Glutamatergic neuron (in vitro differentiated cells): ENCODE results near the gene CAPN14. TPM values are rescaled to one million over a fixed set of nuclear protein-coding genes. Genes with fewer than 3 reads are reported as not detected.

Source experiments
- DNase-seq: peaks from one replicate; pipeline ENCODE4 v3.0.0; 2022
- H3K27ac Mint-ChIP-seq: one replicate; pipeline ENCODE4 v1.8.0; 2020; ENCODE audit warnings: mild to moderate bottlenecking, mixed read lengths, inconsistent platforms; ENCODE audit not compliant: unreplicated experiment
- H3K27me3 Mint-ChIP-seq: one replicate; pipeline ENCODE4 v1.8.0; 2020; ENCODE audit warnings: mild to moderate bottlenecking, moderate library complexity, mixed read lengths, inconsistent platforms; ENCODE audit not compliant: unreplicated experiment
- H3K36me3 Mint-ChIP-seq: one replicate; pipeline ENCODE4 v1.8.0; 2020; ENCODE audit warnings: mild to moderate bottlenecking, mixed read lengths, inconsistent platforms; ENCODE audit not compliant: unreplicated experiment
- H3K4me1 Mint-ChIP-seq: one replicate; pipeline ENCODE4 v1.8.0; 2020; ENCODE audit warnings: mild to moderate bottlenecking, low read depth, mixed read lengths, inconsistent platforms; ENCODE audit not compliant: unreplicated experiment
- H3K4me3 Mint-ChIP-seq: one replicate; pipeline ENCODE4 v1.8.0; 2020; ENCODE audit warnings: mild to moderate bottlenecking, mixed read lengths, inconsistent platforms; ENCODE audit not compliant: unreplicated experiment
- H3K9me3 Mint-ChIP-seq: one replicate; pipeline ENCODE4 v1.8.0; 2020; ENCODE audit warnings: mild to moderate bottlenecking, moderate library complexity, mixed read lengths, inconsistent platforms; ENCODE audit not compliant: unreplicated experiment
- CTCF ChIP-seq: fragments of 200-600 bp; sonication (generic); IDR thresholded peaks from one replicate; pipeline ENCODE4 v1.5.0; 2021; ENCODE audit not compliant: partially characterized antibody, unreplicated experiment
- total RNA-seq: library from RNA; stranded (reverse); fragmentation: NEBNext Ultra II Directional; extraction: Animal tissue kit (Norgen Biotek cat#: 25700); gene quantifications from one replicate; pipeline ENCODE4 v1.2.1, GENCODE V29; 2021; ENCODE audit not compliant: unreplicated experiment

Gene CAPN14
- total RNA-seq, 1 donor from 2014 or later = 0.25 TPM

- no peaks in the 10 kb centered on the region for H3K9me3 Mint-ChIP-seq
- no peak for TF ChIP-seq CTCF
- H3K4me1 Mint-ChIP-seq = no peaks in the 10 kb centered on the region
- H3K27me3 Mint-ChIP-seq = no peaks in the 10 kb centered on the region
- no peak overlapping the region for H3K4me3 Mint-ChIP-seq
- no peaks in the 10 kb centered on the region for H3K36me3 Mint-ChIP-seq
- no peak for DNase-seq
- no peak overlapping the region for H3K27ac Mint-ChIP-seq
Measured at GRCh38 chr2:31227110-31227509, 9.8 kb upstream of the CAPN14 start.

- Mint-ChIP-seq H3K36me3 (no peaks in the 10 kb centered on the region), H3K4me3 (no peak overlapping the region), H3K27ac (no peak overlapping the region), H3K27me3 (no peaks in the 10 kb centered on the region), H3K4me1 (no peaks in the 10 kb centered on the region), H3K9me3 (no peaks in the 10 kb centered on the region)
- no peak for DNase-seq
- no peak for TF ChIP-seq CTCF
Measured at GRCh38 chr2:31226266-31226665, 9.0 kb upstream of the CAPN14 start.

GRCh38 chr2:31223749-31224148, 6.4 kb upstream of the CAPN14 start:
- H3K9me3 Mint-ChIP-seq = no peaks in the 10 kb centered on the region
- no peak overlapping the region for H3K27ac Mint-ChIP-seq
- no peaks in the 10 kb centered on the region for H3K4me1 Mint-ChIP-seq
- no peak for DNase-seq
- no peaks in the 10 kb centered on the region for H3K27me3 Mint-ChIP-seq
- no peak for TF ChIP-seq CTCF
- H3K36me3 Mint-ChIP-seq = no peaks in the 10 kb centered on the region
- H3K4me3 Mint-ChIP-seq = no peak overlapping the region

- no peak for DNase-seq
- Mint-ChIP-seq H3K36me3 (no peaks in the 10 kb centered on the region), H3K27me3 (no peaks in the 10 kb centered on the region), H3K9me3 (no peaks in the 10 kb centered on the region), H3K4me3 (no peak overlapping the region), H3K4me1 (no peaks in the 10 kb centered on the region), H3K27ac (no peak overlapping the region)
- TF ChIP-seq CTCF = no peak
Measured at GRCh38 chr2:31223026-31223425, 5.7 kb upstream of the CAPN14 start.

GRCh38 chr2:31222071-31222470, 4.8 kb upstream of the CAPN14 start:
- H3K27me3 Mint-ChIP-seq = no peaks in the 10 kb centered on the region
- TF ChIP-seq CTCF = no peak
- H3K4me3 Mint-ChIP-seq = no peak overlapping the region
- H3K36me3 Mint-ChIP-seq = no peaks in the 10 kb centered on the region
- no peak overlapping the region for H3K27ac Mint-ChIP-seq
- no peaks in the 10 kb centered on the region for H3K9me3 Mint-ChIP-seq
- H3K4me1 Mint-ChIP-seq = no peaks in the 10 kb centered on the region
- DNase-seq = no peak
